Liver (tissue), 9 donors: ENCODE results near the gene PCSK1N. TPM values are rescaled to one million over a fixed set of nuclear protein-coding genes. Genes with fewer than 3 reads are reported as not detected.
"Not testable (repeated sequence)": the region's sequence is repeated elsewhere in the genome, so short reads cannot be mapped to it uniquely, and the experiment has no call there.

Experiments
- DNase-seq: peaks from one replicate; pipeline ENCODE4 v3.0.0-alpha.2; 2017; ENCODE audit warnings: low spot score
- H3K27ac ChIP-seq, 2 donors: one replicate each; pipeline ENCODE4 v1.7.0; 2013; ENCODE audit warnings: inconsistent platforms in 2 of 2, low read length in 2 of 2, control low read depth in 1 of 2, low read depth in 1 of 2, mild to moderate bottlenecking in 1 of 2
- H3K27me3 ChIP-seq, 4 donors: one replicate each; pipeline versions ENCODE4 v1.6.1 to v1.7.0; 2013; ENCODE audit warnings: low read length in 3 of 4, inconsistent platforms in 1 of 4, mild to moderate bottlenecking in 1 of 4, moderate library complexity in 1 of 4; ENCODE audit not compliant: control insufficient read depth in 4 of 4, insufficient read depth in 4 of 4
- H3K36me3 ChIP-seq, 4 donors: one replicate each; pipeline versions ENCODE4 v1.6.1 to v1.7.0; 2013; ENCODE audit warnings: low read length in 3 of 4, mild to moderate bottlenecking in 3 of 4, low read depth in 1 of 4, moderate library complexity in 1 of 4; ENCODE audit not compliant: control insufficient read depth in 4 of 4, insufficient read depth in 3 of 4
- H3K4me1 ChIP-seq, 4 donors: one replicate each; pipeline versions ENCODE4 v1.6.1 to v1.7.0; 2013; ENCODE audit warnings: low read length in 3 of 4, mild to moderate bottlenecking in 3 of 4, moderate library complexity in 1 of 4; ENCODE audit not compliant: control insufficient read depth in 4 of 4, insufficient read depth in 4 of 4
- H3K4me3 ChIP-seq, 3 donors: one replicate each; pipeline versions ENCODE4 v1.6.1 to v1.7.0; 2013; ENCODE audit warnings: low read length in 3 of 3, control low read depth in 1 of 3, low read depth in 1 of 3, mild to moderate bottlenecking in 1 of 3
- H3K9ac ChIP-seq, 2 donors: one replicate each; pipeline ENCODE4 v1.7.0; 2013; ENCODE audit warnings: low read length in 2 of 2, mild to moderate bottlenecking in 2 of 2, moderate library complexity in 2 of 2, control low read depth in 1 of 2, low read depth in 1 of 2
- H3K9me3 ChIP-seq, 4 donors: one replicate each; pipeline versions ENCODE4 v1.6.1 to v1.7.0; 2013; ENCODE audit warnings: low read length in 3 of 4; ENCODE audit not compliant: control insufficient read depth in 4 of 4
- EGR1 ChIP-seq, 2 donors: IDR thresholded peaks; 2 replicates each; pipeline ENCODE4 v1.6.1; 2016 to 2018; ENCODE audit warnings: antibody characterized with exemption in 2 of 2, low read depth in 2 of 2
- FOXA1 ChIP-seq: IDR thresholded peaks from 2 replicates; pipeline ENCODE4 v1.6.1; 2016; ENCODE audit warnings: antibody characterized with exemption
- FOXA2 ChIP-seq: IDR thresholded peaks from 2 replicates; pipeline ENCODE4 v1.6.1; 2016; ENCODE audit warnings: antibody characterized with exemption
- HNF4A ChIP-seq, 2 donors: conservative IDR thresholded peaks; 2 replicates each; pipeline ENCODE4 v1.6.1; 2016; ENCODE audit warnings: antibody characterized with exemption in 2 of 2, mild to moderate bottlenecking in 2 of 2
- REST ChIP-seq: IDR thresholded peaks from 2 replicates; pipeline ENCODE4 v1.6.1; 2016; ENCODE audit warnings: antibody characterized with exemption, mild to moderate bottlenecking
- RXRA ChIP-seq, 2 donors: IDR thresholded peaks; 2 replicates each; pipeline ENCODE4 v1.6.1; 2017 to 2018; ENCODE audit warnings: antibody characterized with exemption in 2 of 2, mild to moderate bottlenecking in 1 of 2
- SP1 ChIP-seq: IDR thresholded peaks from 2 replicates; pipeline ENCODE4 v1.6.1; 2018; ENCODE audit warnings: antibody characterized with exemption, mild to moderate bottlenecking
- YY1 ChIP-seq: IDR thresholded peaks from 2 replicates; pipeline ENCODE4 v1.6.1; 2016; ENCODE audit warnings: antibody characterized with exemption, mild to moderate bottlenecking
- ZBTB33 ChIP-seq: IDR thresholded peaks from 2 replicates; pipeline ENCODE4 v1.6.1; 2016; ENCODE audit warnings: antibody characterized with exemption
- WGBS: extraction: QIAGEN DNeasy Blood & Tissue Kit; methylation state at CpG from one replicate; pipeline ENCODE4 v1.1.7; 2013; 5-methylcytosine and 5-hydroxymethylcytosine counted together
- polyA plus RNA-seq, 2 donors: library from polyadenylated mRNA; stranded (reverse) in 1 of 2; unstranded in 1 of 2; fragments of 200-250 nt in 1 of 2; fragments of >200 nt in 1 of 2; fragmentation: Nextera tagmentation in 1 of 2; extraction: Ambion mirVana in 1 of 2; gene quantifications; one replicate each; pipeline versions ENCODE4 v1.2.1 to v1.2.3, GENCODE V29; 2013 to 2015
- total RNA-seq, 2 donors: library from RNA; depleted of rRNA; stranded (reverse); fragments of >200 nt; gene quantifications; one replicate each; pipeline ENCODE4 v1.2.3, GENCODE V29; 2014
- TF ChIP-seq, protein P1 (sequence below): IDR thresholded peaks from 2 replicates; pipeline ENCODE4 v1.6.1; 2016; ENCODE audit warnings: antibody characterized with exemption
- TF ChIP-seq, protein P2 (sequence below): fragments of 150-350 bp; IDR thresholded peaks from 2 replicates; pipeline ENCODE4 v1.5.1; 2017; ENCODE audit warnings: improper control_type of control experiment, low read depth, low read length; ENCODE audit not compliant: missing input control
- donor health status: healthy.
- donor health status: healthy.
- donor health status: healthy.
- donor health status: healthy.
- donor health status: healthy.

The PCSK1N gene
- total and polyA plus RNA-seq, 4 donors = 0.05 to 5.4 (median 0.92) TPM

DNA sequence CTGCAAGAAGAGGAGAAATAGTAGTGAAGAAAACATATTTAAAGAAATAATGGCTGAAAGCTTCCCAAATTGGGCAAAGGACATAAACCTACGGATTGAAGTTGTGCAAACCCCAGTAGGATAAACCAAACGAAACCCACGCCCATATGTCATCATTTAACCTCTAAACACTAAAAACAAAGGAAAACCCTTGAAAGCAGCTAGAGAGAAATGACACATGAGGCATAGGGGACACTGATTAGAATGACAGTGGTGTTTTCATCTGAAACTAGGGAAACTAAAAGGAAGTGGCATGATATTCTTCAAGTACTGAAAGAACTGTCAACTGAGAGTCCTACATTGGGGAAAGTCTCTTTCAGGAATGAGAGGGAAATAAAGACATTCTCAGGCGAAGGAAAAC lies 41.5 kb upstream of the PCSK1N start:
- H3K4me3 ChIP-seq, H3K9me3 ChIP-seq, H3K9ac ChIP-seq, H3K27me3 ChIP-seq, H3K27ac ChIP-seq, H3K36me3 ChIP-seq, H3K4me1 ChIP-seq, DNase-seq: not testable (repeated sequence)
- 65% methylated on average over 4 of the region's 4 CpGs for WGBS

DNA sequence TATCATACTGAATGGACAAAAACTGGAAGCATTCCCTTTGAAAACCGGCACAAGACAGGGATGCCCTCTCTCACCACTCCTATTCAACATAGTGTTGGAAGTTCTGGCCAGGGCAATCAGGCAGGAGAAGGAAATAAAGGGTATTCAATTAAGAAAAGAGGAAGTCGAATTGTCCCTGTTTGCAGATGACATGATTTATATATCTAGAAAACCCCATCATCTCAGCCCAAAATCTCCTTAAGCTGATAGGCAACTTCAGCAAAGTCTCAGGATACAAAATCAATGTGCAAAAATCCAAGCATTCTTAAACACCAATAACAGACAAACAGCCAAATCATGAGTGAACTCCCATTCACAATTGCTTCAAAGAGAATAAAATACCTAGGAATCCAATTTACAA lies 36.6 kb upstream of the PCSK1N start:
- not testable (repeated sequence) for H3K27me3 ChIP-seq, H3K4me1 ChIP-seq, H3K4me3 ChIP-seq, H3K36me3 ChIP-seq, H3K9me3 ChIP-seq, H3K27ac ChIP-seq, H3K9ac ChIP-seq, DNase-seq
- 54% methylated on average over 1 of the region's 2 CpGs for WGBS

DNA sequence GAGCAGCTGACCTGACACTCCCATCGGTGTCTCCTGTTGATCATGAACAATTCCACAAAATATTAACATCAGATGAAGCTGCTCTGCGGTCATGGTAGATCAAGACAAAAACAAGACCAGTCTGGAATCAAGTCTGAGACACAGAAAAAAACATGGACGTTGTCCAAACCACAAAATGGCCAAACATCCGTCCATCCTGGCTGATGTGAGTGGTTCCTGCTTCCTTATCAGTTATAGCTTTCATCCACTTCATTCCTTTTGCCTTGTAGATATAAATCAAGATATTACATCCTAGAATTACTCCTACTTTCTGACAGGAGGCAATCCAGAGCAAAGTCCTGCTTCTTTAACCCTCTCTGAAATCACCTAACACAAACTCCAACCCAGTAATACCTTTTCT lies 28.8 kb upstream of the PCSK1N start:
- Histone ChIP-seq H3K4me3 (no peak overlapping the region), H3K9me3 (no peaks in the 10 kb centered on the region), H3K36me3 (no peaks in the 10 kb centered on the region), H3K4me1 (no peaks in the 10 kb centered on the region), H3K27me3 (no peaks in the 10 kb centered on the region), H3K9ac (no peak overlapping the region), H3K27ac (no peak overlapping the region)
- no peak for DNase-seq
- 54% methylated on average over 4 of the region's 4 CpGs for WGBS
- TF ChIP-seq RXRA (IDR thresholded peaks at IDR 0.05) (no peak), HNF4A (conservative IDR thresholded peaks at IDR 0.05) (no peak), EGR1 (IDR thresholded peaks at IDR 0.05; ENCODE audit: low read depth in 2 of 2) (no peak), FOXA1 (no peak), YY1 (no peak), REST (no peak), ZBTB33 (no peak), FOXA2 (no peak), SP1 (no peak)
- TF ChIP-seq, protein P1, sequence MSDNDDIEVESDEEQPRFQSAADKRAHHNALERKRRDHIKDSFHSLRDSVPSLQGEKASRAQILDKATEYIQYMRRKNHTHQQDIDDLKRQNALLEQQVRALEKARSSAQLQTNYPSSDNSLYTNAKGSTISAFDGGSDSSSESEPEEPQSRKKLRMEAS = no peak
- TF ChIP-seq, protein P2, sequence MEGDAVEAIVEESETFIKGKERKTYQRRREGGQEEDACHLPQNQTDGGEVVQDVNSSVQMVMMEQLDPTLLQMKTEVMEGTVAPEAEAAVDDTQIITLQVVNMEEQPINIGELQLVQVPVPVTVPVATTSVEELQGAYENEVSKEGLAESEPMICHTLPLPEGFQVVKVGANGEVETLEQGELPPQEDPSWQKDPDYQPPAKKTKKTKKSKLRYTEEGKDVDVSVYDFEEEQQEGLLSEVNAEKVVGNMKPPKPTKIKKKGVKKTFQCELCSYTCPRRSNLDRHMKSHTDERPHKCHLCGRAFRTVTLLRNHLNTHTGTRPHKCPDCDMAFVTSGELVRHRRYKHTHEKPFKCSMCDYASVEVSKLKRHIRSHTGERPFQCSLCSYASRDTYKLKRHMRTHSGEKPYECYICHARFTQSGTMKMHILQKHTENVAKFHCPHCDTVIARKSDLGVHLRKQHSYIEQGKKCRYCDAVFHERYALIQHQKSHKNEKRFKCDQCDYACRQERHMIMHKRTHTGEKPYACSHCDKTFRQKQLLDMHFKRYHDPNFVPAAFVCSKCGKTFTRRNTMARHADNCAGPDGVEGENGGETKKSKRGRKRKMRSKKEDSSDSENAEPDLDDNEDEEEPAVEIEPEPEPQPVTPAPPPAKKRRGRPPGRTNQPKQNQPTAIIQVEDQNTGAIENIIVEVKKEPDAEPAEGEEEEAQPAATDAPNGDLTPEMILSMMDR = no peak
